Medulla oblongata (tissue), 1 donor: ENCODE measurements around the gene SCAF11.

ENCODE experiments used
- DNase-seq: peaks from one replicate; pipeline ENCODE4 v3.0.0-alpha.2; 2015; ENCODE audit errors: extremely low spot score

SCAF11 gene

GRCh38 chr12:45981075-45981837 is 9.1 kb downstream of the SCAF11 start:
- DNase-seq, result no peak

- no peak for DNase-seq
These were observed 9.8 kb downstream of the SCAF11 start for GRCh38 chr12:45980540-45980939.

DNA sequence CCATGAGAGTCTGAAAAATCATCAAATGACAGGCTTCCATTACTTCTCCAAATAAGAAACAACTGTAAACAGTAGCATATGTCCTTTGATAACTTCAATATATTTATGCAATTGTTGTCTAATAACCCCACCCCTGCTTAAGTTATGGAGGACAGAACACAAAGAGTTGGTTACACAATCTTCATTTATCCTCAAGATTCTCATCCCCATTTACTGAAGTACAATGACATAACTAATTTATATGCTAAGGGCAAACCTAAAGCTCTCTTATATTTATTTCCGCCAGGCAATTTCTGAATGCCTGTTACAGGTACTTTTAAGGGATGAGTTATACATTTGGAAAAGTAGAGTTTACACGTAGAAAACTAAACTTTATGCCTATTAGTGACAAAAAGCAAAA is 12.3 kb downstream of the SCAF11 start:
- no peak for DNase-seq

- DNase-seq, result no peak
These were observed 12.8 kb downstream of the SCAF11 start for GRCh38 chr12:45977620-45978019.

- no peak for DNase-seq
These were observed 14.9 kb downstream of the SCAF11 start for GRCh38 chr12:45975506-45975905.

DNA sequence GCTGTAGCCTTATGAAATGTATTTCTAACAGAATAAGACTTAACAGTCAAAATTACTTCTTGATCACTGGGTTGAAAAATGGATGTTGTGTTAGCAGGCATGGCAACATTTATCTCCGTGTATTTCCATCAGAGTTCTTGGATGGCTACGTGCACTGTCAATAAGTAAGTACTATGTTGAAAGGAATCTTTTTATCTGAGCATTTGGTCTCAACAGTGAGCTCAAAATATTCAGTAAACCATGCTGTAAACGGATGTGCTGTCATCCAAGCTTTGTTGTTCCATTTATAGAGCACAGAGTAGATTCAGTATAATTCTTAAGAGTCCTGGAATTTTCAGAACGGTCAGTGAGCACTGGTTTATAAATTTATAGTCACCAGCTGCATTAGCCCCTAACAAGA is 15.5 kb downstream of the SCAF11 start:
- DNase-seq, result no peak

GRCh38 chr12:45974171-45974719 is 16.1 kb downstream of the SCAF11 start:
- no peak for DNase-seq

DNA sequence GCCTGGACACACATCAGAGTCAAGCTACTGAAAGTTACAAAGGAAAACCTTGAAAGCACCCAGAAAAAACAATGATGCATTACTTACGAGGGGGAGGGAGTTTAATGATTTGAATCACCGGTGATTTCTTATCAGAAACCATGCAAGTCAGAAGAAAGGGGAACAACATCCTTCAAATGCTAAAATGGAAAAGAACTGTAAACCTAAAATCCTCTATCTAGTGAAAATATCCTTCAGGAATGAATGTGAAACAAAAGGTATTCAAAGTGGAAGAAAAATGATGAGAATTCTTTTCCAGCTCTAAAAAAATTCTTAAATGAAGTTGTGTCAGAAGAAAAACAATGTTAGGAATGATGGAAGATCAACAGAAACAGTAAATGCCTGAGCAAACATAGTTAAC is 16.8 kb downstream of the SCAF11 start:
- DNase-seq, result no peak

GRCh38 chr12:45970391-45970790 is 20.0 kb downstream of the SCAF11 start:
- no peak for DNase-seq

DNA sequence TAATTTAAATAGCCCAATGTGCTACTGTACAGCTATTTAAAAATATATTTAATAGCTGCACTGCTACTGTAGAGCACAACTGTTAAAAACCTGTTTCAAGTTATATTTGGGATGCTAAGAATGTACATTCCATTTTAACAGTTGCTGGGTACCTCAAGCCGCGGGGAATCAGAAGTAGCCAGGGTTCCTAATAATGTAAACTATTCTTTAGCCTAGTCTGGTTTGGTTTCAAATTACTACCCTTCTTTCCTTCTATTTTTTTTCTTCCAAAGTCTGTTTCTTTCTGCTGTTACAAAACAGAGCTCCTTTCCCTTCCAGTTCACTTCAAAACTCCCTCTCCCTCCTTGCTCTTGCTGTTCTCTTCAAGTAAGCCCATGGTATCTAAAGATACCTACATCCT is 21.3 kb downstream of the SCAF11 start:
- DNase-seq, result no peak

DNA sequence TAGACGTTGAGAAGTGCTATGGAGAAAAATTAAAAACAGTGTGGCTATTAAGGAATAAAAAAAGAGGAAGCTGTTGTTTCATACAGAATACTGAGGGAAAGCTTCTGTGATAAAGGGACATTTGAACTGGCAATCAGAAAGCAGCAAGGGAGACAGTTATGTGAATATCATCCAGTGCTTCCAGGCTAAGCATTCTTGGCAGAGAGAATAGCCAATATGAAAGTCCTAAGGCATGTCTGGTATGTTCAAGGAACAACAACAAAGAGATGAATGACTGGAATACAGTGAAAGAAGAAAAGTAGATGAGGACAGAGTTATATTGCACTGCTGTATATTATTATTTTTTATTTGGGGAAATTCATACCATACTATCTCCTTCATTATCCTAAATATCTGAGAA is 23.9 kb downstream of the SCAF11 start:
- DNase-seq, result peak; percentile 10

GRCh38 chr12:45962553-45963325 is 27.6 kb downstream of the SCAF11 start:
- no peak for DNase-seq

- DNase-seq, result no peak
These were observed 30.6 kb downstream of the SCAF11 start for GRCh38 chr12:45959728-45960127.

GRCh38 chr12:45959025-45959424 is 31.3 kb downstream of the SCAF11 start:
- DNase-seq, result no peak

DNA sequence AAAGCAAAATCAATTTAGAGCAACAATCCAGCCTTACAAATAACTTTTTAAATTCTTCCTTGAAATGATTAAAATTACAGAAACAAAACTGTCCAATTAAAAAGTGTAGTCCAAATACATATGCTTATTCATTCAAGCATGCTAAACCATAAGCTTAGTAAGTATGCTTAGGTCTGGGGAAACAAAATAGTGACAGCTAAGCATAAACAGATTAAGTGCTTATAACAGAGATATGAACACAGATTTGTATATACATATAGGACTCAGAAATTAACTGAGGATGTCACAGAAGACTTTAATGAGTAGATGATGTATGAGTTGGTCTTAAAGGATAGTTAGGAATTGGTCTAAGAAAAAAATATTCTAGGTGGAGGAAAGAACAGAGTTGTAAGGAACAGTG is 41.8 kb downstream of the SCAF11 start:
- DNase-seq, result no peak

- DNase-seq, result no peak
These were observed 43.9 kb downstream of the SCAF11 start for GRCh38 chr12:45946435-45946834.

GRCh38 chr12:45944771-45945170 is 45.6 kb downstream of the SCAF11 start:
- DNase-seq, result no peak

DNA sequence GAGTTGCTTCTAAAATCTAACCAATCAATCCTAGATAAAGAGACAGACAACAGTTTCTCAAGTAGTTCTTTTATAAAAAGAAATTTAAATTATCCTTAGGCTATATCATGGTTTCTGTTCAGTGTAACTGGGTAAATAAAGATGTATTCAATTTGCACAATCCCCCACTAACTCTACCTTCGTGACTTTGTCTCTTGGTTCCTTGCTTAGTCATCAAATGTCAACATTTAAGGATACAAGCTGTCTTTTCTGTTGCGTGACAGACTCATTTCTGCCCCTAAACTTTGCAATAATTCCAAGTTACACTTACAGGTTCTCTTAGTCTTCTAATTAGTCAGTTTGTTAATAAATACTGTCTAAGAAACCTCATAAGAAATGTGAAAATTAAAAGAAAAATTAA is 50.6 kb downstream of the SCAF11 start:
- no peak for DNase-seq

- no peak for DNase-seq
These were observed 51.8 kb downstream of the SCAF11 start for GRCh38 chr12:45938566-45938965.

DNA sequence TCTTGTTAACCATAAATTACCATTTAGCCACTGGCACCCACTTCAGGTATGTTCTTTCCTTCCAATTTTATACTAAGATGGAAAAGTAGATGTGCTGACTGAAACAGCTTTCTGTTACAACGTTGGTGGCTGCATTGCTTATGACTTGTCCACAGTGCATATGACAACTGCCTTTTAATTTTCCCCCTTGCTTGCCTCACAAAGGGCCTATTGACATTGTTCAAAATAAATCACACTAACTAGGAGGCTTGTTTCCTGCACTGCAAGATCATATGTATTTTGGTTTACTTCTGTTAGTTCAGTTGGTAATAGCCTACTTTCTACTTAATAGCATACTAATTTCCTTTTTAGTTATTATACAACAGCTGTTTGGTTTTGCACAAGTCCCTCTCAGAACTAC is 55.4 kb downstream of the SCAF11 start:
- DNase-seq, result peak; percentile 39

DNA sequence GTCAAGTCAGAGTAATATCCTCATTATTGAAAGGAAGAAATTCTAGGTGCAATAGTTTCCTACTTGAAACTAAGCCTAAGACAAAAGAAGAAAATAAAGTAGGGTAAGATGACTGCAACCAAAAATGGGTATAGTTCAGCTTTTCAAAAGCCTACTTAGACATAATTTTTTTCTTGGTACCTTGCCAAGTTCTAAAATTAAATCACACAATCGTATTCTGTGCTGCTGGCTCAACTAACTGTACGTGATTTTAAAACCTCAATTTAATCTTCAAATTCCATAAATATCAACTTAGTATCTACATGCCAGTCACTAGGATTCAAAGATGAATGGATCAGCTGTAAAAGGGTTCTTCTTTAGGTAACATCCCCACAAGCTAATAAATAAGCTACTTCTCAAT is 56.9 kb downstream of the SCAF11 start:
- DNase-seq, result no peak

- no peak for DNase-seq
These were observed 60.0 kb downstream of the SCAF11 start for GRCh38 chr12:45930369-45930768.

DNA sequence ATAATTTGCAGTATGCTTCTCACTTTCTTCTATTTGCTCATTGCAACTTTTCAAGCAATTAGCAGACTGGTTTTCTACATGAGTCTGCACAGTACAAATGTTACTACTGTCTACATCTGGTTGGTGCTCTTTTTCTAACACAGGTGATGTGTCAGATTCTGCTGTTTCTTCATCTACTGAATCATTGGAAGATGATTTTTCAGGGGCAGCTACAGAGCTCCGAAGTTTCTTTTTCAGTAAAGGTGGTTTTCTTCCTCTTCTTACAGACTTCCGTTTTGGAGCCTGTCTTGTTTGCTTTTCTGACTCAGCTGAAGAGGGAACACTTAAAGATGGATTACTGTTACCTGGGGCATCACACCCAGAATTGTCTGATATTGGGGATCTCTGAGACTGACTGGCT is 62.1 kb downstream of the SCAF11 start:
- no peak for DNase-seq
